Skeletal muscle tissue (tissue), 4 donors: ENCODE data around the gene ABHD12. TPM values are rescaled to one million over a fixed set of nuclear protein-coding genes. Genes with fewer than 3 reads are reported as not detected.
A peak's percentile ranks its signal among the peaks of the same experiment; 100 is the strongest.

ENCODE experiments used
- H3K27ac ChIP-seq: one replicate; pipeline ENCODE4 v1.7.0; 2013; ENCODE audit warnings: mild to moderate bottlenecking, low read depth, low read length, inconsistent platforms
- H3K27me3 ChIP-seq, 3 donors: one replicate each; pipeline ENCODE4 v1.7.0; 2013; ENCODE audit warnings: low read length in 3 of 3; ENCODE audit not compliant: control insufficient read depth in 3 of 3, insufficient read depth in 3 of 3
- H3K36me3 ChIP-seq, 3 donors: one replicate each; pipeline ENCODE4 v1.7.0; 2013; ENCODE audit warnings: low read length in 3 of 3; ENCODE audit not compliant: control insufficient read depth in 3 of 3, insufficient read depth in 3 of 3
- H3K4me1 ChIP-seq, 3 donors: one replicate each; pipeline ENCODE4 v1.7.0; 2013; ENCODE audit warnings: low read length in 3 of 3, mild to moderate bottlenecking in 3 of 3; ENCODE audit not compliant: control insufficient read depth in 3 of 3, insufficient read depth in 3 of 3
- H3K4me3 ChIP-seq, 3 donors: one replicate each; pipeline ENCODE4 v1.7.0; 2013; ENCODE audit warnings: low read length in 3 of 3
- H3K9ac ChIP-seq, 3 donors: one replicate each; pipeline ENCODE4 v1.7.0; 2013; ENCODE audit warnings: low read length in 3 of 3, mild to moderate bottlenecking in 3 of 3, moderate library complexity in 2 of 3, low read depth in 1 of 3
- H3K9me3 ChIP-seq, 3 donors: one replicate each; pipeline ENCODE4 v1.7.0; 2013; ENCODE audit warnings: low read length in 3 of 3; ENCODE audit not compliant: control insufficient read depth in 3 of 3
- total RNA-seq: library from RNA; depleted of rRNA; stranded (reverse); fragments of >200 nt; gene quantifications from one replicate; pipeline ENCODE4 v1.2.3, GENCODE V29; 2014
- donor health status: Osteomylitis.

ABHD12 gene
- total RNA-seq, 1 donor from 2014 or later = 29.7 TPM

DNA sequence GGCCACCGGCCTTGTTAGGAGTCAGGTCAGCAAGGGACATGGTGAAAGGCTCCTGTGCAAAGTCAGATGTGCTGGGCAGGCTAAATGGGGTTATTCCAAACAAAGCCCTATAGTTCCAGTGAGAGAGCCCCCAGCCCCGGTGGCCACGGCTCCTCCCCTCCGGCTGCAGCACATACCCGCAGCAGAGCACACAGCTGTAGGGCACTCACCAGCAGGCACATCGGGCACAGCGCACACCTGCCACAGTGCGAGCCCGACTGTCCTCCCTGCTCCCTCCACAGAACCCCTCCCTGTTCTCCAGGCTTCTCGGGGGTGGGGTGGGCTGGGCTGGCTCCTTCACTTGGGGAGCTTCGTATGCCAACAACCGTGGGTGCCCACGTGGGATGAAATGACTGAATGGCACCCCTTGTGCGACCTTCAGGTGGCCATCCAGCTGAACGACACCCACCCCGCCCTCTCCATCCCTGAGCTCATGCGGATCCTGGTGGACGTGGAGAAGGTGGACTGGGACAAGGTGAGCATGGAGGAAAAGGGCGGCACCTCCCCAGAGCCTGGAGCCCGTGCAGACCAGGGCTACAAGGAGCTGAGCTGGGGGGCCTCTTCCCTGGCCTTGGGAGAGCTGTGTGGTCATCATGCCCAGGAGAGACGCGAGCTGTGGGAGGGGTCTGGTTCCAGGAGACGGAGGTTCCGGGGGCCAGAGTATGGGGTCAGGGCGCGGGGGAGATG, 111.8 kb downstream of the ABHD12 start:
- H3K27ac ChIP-seq = no peak overlapping the region
- peaks cover 27 to 52% (median 30%) of the 10 kb centered on the region in 3 donors for H3K36me3 ChIP-seq
- no peaks in the 10 kb centered on the region for H3K9me3 ChIP-seq
- H3K4me3 ChIP-seq = no peak overlapping the region
- H3K9ac ChIP-seq = no peak overlapping the region
- H3K4me1 ChIP-seq = peaks cover 2 to 19% (median 14%) of the 10 kb centered on the region in 3 donors
- H3K27me3 ChIP-seq = no peaks in the 10 kb centered on the region

- Histone ChIP-seq H3K4me3 (no peak overlapping the region), H3K27me3 (no peaks in the 10 kb centered on the region), H3K4me1 (peaks cover 6 to 26% (median 21%) of the 10 kb centered on the region in 3 donors), H3K27ac (no peak overlapping the region), H3K9ac (no peak overlapping the region), H3K9me3 (no peaks in the 10 kb centered on the region), H3K36me3 (peaks cover 23 to 47% (median 27%) of the 10 kb centered on the region in 3 donors)
Observed at GRCh38 chr20:25277941-25278521, 112.6 kb downstream of the ABHD12 start.

GRCh38 chr20:25277051-25277801, 113.4 kb downstream of the ABHD12 start:
- Histone ChIP-seq H3K9me3 (no peaks in the 10 kb centered on the region), H3K4me3 (no peak overlapping the region), H3K9ac (no peak overlapping the region), H3K36me3 (peaks cover 23 to 39% (median 24%) of the 10 kb centered on the region in 3 donors), H3K27ac (no peak overlapping the region), H3K4me1 (peaks cover 14 to 34% (median 29%) of the 10 kb centered on the region in 3 donors), H3K27me3 (no peaks in the 10 kb centered on the region)

DNA sequence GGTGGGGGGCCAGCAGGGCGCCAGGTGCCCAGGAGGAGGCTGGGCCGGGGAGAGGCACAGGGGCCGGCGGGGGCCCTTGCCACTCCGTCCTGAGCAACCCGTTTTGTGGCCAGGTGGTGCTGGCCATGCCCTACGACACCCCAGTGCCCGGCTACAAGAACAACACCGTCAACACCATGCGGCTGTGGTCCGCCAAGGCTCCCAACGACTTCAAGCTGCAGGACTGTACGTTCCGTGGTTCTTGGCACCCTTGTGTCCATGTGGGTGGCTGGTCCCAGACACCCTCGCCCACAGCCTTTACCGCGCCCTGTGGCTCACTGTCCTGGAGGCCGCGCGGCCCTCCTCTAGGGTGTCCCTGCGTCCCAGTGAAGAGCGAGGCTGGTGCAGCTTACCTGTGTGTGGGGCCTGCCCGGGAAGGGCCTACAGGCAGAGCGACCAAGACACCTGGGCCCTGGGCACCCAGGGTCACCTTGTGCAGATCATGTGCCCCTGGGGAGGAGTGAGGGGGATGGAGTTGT, 114.0 kb downstream of the ABHD12 start:
- H3K4me1 ChIP-seq = peaks cover 20 to 41% (median 31%) of the 10 kb centered on the region in 3 donors
- no peaks in the 10 kb centered on the region for H3K9me3 ChIP-seq
- no peak overlapping the region for H3K9ac ChIP-seq
- no peak overlapping the region for H3K27ac ChIP-seq
- H3K36me3 ChIP-seq = peaks cover 26 to 39% (median 26%) of the 10 kb centered on the region in 3 donors
- no peaks in the 10 kb centered on the region for H3K27me3 ChIP-seq
- H3K4me3 ChIP-seq = no peak overlapping the region

GRCh38 chr20:25275813-25276532, 114.7 kb downstream of the ABHD12 start:
- no peak overlapping the region for H3K9ac ChIP-seq
- peaks cover 27 to 41% (median 28%) of the 10 kb centered on the region in 3 donors for H3K36me3 ChIP-seq
- H3K4me1 ChIP-seq = peaks cover 21 to 43% (median 27%) of the 10 kb centered on the region in 3 donors
- no peaks in the 10 kb centered on the region for H3K27me3 ChIP-seq
- no peak overlapping the region for H3K27ac ChIP-seq
- no peaks in the 10 kb centered on the region for H3K9me3 ChIP-seq
- H3K4me3 ChIP-seq = no peak overlapping the region

DNA sequence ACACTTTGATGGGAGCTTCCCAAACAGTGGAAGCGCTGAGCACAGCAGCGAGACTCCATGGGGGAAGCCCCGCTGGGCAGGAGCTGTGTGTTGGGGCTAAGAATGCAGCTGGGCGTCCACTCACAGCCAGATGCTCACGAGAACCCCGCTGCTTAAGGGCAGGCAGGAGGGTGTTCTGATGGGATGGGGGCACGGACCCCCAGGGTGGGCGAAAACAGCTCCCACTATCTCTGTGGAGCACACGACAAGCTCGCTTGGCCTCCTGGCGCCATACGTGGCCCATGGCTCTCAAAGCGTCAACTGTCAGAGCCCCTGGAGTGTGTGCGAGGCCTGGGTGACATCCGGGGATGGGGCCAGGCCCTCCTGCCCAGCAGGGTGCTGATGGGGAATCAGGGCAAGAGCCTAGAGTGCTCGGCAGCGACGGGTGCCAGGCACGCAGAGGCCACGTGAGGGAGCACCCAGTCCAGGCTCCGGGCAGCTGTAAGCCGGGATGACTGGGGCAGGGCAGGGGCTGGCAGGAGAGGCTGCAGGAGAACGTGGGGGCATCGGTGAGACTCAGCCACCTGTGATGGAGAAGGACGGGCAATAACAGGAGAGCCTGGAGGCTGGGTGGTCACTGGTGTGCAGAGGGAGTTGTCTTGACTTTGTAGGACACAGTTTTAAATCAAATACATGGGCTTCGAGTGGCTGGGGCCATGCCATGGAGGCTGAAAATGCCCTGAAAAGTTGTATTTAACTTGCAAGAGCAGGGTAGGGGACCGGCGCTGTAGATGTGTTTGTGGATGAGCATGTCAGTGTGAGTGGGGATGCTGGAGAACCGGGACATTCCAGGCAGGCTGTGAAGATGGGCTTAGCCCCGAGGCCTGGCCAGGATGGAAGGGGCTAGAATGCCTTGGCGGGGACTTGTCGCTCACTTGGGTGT, 115.5 kb downstream of the ABHD12 start:
- Histone ChIP-seq H3K4me1 (peaks cover 21 to 43% (median 27%) of the 10 kb centered on the region in 3 donors), H3K27ac (no peak overlapping the region), H3K36me3 (peaks cover 27 to 35% (median 30%) of the 10 kb centered on the region in 3 donors), H3K9ac (peak overlapping the region in 1 of 3 donors; percentile 23), H3K9me3 (no peaks in the 10 kb centered on the region), H3K27me3 (no peaks in the 10 kb centered on the region), H3K4me3 (no peak overlapping the region)

DNA sequence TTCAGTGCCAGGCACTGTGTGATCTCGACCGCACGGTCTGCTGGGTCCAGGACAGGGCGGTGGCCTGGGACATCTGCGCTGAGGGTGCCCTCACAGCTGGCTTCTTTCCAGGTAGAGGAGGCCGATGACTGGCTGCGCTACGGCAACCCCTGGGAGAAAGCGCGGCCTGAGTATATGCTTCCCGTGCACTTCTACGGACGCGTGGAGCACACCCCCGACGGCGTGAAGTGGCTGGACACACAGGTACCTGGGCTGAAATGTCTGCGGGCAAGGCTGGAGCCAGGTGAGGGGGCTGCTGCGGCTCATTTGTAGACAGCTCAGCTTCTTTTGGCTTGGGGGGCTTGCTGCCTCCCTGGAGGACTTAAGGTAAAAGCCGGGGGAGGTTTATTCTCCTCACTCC, 116.2 kb downstream of the ABHD12 start:
- Histone ChIP-seq H3K4me1 (peaks cover 21 to 43% (median 27%) of the 10 kb centered on the region in 3 donors), H3K9ac (peak overlapping the region in 1 of 3 donors; percentile 23), H3K4me3 (peak overlapping the region in 1 of 3 donors; percentile 13), H3K27ac (no peak overlapping the region), H3K27me3 (no peaks in the 10 kb centered on the region), H3K36me3 (peaks cover 27 to 38% (median 27%) of the 10 kb centered on the region in 3 donors), H3K9me3 (no peaks in the 10 kb centered on the region)

DNA sequence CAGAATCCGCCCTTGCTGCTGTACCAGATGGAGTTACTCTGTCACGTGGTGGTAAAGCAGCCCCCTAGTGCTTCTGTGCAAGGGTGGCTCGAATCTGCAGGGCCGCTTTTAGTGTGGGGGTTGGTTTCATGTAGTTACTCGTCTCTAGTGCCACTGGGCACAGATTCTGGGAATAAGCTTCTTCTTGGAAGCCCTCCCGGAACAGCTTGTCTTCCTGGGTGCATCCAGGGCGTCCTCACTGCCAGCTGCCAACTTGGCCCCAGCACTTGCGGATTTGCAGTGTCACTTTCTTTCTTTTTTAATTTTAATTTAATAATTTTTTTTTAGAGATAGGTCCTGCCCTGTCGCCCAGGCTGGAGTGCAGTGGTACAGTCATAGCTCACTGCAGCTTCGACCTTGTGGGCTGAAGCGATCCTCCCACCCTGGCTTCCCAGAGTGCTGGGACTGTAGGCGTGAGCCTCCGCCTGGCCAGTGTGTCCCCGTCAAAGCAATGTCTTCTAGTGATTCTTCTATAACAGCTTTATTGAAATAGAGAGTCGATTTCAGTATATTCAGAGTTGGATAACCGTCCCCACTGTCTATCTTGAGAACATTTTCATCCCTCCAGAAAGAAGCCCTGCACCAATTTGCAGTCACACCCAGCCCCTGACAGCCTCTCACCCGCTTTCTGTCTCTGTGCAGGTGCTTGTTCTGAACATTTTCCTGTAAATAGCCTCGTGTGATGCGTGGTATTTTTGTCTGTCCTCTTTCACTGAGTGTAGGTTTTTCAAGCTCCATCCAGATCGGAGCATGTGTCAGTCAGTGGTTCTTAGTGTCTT, 116.9 kb downstream of the ABHD12 start:
- peak overlapping the region; percentile 14 to 63 (median 62) for H3K9ac ChIP-seq
- H3K27me3 ChIP-seq = no peaks in the 10 kb centered on the region
- peaks cover 24 to 38% (median 27%) of the 10 kb centered on the region in 3 donors for H3K36me3 ChIP-seq
- H3K4me1 ChIP-seq = peaks cover 21 to 43% (median 27%) of the 10 kb centered on the region in 3 donors
- no peaks in the 10 kb centered on the region for H3K9me3 ChIP-seq
- peak overlapping the region; percentile 49 for H3K27ac ChIP-seq
- H3K4me3 ChIP-seq = peak overlapping the region in 2 of 3 donors; percentile 35 to 40
